IPS DF 19.7 (cell line): ENCODE data around the gene FAM177B.

Source experiments
- DNase-seq: peaks from one replicate; pipeline ENCODE4 v3.0.0-alpha.2; 2013; ENCODE audit warnings: low read depth, low spot score

Gene FAM177B

DNA sequence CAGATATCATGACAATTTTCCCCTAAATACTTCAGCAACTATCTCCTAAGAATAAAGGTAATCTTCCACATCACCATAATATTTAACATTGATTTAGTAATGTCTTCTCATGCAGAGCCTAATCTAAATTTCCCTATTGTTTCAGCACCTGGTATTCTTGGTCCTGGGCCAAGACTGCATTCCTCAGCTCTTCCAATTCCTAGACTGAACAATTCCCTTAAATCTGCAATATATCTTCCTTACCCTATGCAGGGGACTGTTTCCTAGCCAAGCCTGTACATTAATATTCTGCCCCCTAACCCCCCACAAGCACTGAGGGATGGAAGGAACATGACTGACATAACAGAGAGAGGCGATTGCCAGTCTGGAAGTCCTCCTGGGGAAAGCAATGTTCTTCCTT, 49.1 kb downstream of the FAM177B start:
- no peak for DNase-seq

DNA sequence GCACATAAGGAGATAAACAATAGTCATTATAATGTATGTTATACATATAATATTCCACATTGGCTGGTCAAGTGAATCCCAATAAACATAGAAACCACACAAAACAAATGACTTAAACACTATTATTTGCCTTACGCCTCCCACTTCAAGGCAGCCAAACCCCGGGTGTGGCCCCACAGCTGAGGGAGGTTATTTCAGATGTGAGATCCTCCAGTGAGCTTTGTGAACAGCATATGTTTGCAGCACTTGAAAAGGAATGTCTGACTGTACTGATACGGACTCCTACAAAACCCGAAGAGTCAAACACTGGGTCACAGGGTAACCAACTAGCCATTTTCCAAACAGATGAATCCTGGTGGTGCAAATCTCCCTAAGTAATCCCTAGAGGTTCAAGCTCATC, 50.7 kb downstream of the FAM177B start:
- DNase-seq = no peak

DNA sequence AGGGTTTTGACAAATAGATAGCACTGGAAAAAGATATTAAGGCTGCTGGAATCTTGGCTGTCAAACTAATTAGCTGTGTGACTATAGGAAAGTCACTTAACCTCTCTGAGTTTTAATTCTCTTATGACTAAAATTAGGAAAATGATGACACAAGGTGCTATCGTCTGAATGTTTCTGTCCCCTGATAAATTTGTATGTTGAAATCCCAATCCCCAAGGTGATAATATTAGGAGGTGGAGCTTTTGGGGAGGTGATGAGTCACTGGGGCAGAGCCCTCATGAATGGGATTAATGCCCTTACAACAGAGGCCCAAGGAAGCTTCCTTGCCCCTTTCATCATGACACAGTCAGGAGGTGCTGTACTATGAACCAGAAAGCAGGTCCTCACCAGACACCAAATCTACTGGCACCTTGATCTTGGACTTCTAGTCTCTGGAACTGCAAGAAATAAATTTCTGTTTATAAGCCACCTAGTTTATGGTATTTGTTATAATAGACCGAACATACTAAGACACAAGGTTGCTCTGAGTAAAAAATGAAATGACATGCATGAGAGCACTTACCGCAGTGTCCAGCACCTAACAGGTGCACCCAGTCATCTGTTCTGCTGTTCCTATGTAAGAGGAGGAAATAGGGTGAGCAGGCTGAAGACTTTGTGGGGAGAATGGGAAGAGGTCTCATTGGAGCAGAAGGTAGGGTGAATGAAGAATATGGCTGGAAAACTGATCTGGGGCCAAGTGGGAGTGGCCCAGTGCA, 51.6 kb downstream of the FAM177B start:
- DNase-seq = no peak

DNA sequence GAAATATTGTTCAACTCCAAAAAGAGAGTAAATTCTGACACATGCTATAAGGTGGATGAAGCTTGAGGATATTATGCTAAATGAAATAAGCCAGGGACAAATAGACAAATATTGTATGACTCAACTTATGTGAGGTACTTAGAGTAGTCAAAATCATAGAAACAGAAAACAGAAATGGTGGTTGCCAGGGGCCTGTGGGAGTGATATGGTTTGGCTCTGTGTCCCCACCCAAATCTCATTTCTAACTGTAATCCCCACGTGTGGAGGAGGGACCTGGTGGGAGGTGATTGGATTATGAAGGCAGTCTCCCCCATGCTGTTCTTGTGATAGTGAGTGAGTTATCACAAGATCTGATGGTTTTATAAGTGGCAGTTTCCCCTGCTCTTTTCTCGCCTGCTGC, 53.1 kb downstream of the FAM177B start:
- DNase-seq = no peak

DNA sequence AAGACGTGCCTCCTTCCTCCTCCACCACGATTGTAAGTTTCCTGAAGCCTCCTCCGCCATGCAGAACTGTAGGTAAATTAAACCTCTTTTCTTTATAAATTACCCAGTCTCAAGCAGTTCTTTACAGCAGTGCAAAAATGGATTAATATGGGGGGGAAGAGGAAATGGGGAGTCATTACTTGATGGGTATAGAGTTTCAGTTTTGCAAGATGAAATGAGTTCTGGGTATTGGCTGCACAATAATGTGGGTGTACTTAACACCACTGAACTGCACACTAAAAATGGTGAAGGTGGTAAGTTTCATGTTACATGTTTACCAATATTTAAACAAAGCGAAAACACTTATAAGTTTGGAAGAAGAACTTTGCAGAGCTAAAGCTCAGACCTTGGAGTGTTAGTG, 53.5 kb downstream of the FAM177B start:
- no peak for DNase-seq

DNA sequence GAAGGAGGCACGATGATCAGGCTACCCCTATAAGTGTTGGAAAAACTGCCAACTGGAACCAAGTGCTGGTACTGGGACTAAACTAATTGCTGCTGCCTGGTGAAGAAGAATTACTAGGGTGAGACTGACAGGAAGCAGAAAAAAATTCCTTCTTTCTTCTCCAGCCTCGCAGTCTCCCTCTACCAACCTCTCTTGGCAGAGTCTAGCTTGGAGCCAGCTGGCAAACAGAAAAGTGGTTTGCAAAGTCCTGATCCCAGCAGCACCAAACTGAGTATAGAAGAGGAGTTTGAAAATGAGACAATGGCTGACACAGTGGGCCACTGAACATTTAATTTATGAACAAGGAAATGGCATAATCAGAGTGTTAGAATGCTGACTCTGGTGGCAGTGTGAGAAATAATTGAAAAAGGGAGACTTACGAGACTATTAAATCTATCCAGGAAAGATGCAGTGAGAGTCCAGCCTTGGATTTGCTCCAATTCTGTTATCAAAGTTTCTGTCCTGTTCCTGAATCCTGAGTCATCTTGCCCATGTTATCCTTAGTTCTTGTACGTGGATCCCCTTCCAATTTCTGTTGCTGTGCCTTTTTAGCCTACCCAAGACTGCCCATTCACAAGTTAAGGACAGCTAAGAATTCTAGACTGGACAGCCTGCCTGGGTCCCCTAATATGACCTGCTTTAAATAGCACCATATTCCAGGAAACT, 54.2 kb downstream of the FAM177B start:
- DNase-seq = no peak

DNA sequence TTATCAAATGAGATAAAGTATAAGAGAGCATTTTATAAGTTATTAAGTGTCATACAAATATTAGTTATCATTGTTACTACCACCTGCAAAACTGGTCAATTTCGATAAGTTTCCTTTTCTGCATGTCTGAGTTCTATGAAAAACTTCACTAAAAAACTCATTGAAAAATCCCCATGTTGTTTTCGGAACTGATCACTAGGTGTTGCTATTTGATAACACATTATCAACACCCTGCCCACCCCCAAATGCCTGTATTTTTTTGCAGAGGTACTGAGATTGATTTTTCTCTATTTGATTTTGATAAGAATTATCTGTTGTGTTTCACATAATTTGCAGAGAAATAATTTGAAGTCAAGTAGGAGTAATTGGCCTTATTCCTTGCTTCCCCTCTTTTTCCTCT, 55.7 kb downstream of the FAM177B start:
- no peak for DNase-seq

DNA sequence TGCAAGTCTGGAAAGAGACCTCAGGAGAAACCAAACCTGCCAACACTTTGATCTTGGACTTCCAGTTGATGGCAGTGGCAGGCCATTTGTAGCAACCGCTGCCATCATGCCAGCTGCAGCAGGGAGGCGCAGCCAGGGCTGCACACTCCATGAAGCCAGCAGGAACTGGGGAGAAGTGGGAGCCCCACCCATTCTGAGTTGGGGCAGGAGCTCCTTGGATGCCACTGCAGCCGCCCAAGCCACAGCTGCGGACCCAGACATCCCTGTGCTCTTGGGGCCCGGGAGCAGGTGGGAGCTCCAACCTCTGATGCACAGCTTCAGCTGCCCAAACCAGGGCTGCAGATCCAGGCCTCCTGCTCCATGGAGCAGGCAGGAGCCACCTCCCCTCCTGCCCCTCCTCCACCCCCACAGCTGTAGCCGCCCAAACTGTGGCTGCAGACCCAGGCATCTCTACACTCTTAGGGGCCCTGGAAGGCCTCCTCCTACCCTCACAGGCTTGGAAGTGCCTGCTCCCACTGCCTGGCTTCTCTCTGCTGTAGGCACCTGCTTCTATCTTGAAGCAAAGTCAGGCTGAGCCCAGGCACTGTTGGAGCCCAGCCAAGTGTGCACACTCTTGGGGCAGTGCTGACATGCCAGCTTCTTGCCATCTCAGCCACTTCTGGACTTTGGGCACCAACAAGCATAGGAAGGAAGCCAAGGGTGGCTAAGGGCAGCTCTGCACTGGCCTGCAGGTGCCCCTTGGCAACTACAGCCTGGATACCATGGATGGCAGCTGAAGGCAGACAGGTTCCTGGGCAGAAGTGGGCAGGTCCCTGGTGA, 57.9 kb downstream of the FAM177B start:
- DNase-seq = no peak

DNA sequence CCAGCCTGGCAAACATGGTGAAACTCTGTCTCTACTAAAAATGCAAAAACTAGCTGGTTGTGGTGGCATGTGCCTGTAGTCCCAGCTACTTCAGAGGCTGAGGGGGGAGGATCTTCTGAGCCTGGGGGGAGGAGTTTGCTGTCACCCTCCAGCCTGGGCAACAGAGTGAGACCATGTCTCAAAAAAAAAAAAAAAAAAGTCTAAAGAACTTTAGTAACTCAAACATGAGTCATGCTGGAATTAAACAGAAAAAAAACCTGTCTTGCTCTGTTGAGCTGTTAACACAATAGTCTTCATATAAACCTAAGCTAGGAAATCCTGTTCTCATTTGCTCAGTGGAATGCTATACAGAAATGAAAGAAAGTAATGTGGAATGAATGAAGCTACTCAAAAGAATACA, 61.1 kb downstream of the FAM177B start:
- no peak for DNase-seq

DNA sequence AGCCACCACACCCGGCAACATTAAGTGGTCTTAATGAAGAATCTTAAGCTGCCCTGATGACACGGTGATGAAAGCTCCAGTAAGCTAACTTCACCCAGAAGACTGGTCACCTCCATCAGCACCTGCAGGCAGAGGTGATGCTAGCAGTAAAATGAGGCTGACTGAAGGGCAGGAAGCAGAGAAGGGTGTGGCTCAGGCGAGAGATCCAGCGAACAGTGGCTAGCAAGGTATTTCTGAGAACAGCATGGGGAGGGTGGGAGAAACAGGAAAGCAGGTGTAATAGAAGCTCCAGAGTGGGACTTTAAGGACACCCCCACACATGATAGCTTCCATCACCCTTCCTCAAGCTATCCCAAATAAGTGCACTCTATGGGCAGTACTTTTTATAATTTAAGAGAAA, 62.0 kb downstream of the FAM177B start:
- no peak for DNase-seq
